Neuronal stem cell (in vitro differentiated cells): ENCODE results near the gene RNF213.

ENCODE experiments used
- DNase-seq: peaks from one replicate; pipeline ENCODE4 v3.0.0-alpha.2; 2013; ENCODE audit warnings: low spot score
- H2AFZ ChIP-seq: one replicate; pipeline ENCODE4 v1.6.1; 2013; ENCODE audit warnings: mild to moderate bottlenecking, low read length, inconsistent platforms
- H2AK5ac ChIP-seq: 2 replicates; pipeline ENCODE4 v1.6.1; 2013; ENCODE audit warnings: low read depth, mild to moderate bottlenecking, inconsistent platforms, low read length, moderate library complexity, mixed read lengths
- H2BK120ac ChIP-seq: 2 replicates; pipeline ENCODE4 v1.6.1; 2013; ENCODE audit warnings: low read depth, mild to moderate bottlenecking, inconsistent platforms, low read length, moderate library complexity, mixed read lengths
- H2BK12ac ChIP-seq: one replicate; pipeline ENCODE4 v1.6.1; 2013; ENCODE audit warnings: low read length, inconsistent platforms
- H2BK15ac ChIP-seq: 2 replicates; pipeline ENCODE4 v1.6.1; 2013; ENCODE audit warnings: mild to moderate bottlenecking, low read length, inconsistent platforms, mixed read lengths
- H2BK5ac ChIP-seq: one replicate; pipeline ENCODE4 v1.6.1; 2013; ENCODE audit warnings: inconsistent platforms, mild to moderate bottlenecking, low read length, moderate library complexity
- H3K14ac ChIP-seq: one replicate; pipeline ENCODE4 v1.6.1; 2013; ENCODE audit warnings: low read length, inconsistent platforms
- H3K18ac ChIP-seq: 2 replicates; pipeline ENCODE4 v1.6.1; 2013; ENCODE audit warnings: low read length, inconsistent platforms
- H3K23ac ChIP-seq: 2 replicates; pipeline ENCODE4 v1.6.1; 2013; ENCODE audit warnings: low read depth, mild to moderate bottlenecking, mixed read lengths, low read length, inconsistent platforms; ENCODE audit not compliant: poor library complexity
- H3K27ac ChIP-seq: replicated peaks from 3 replicates; pipeline ENCODE4 v1.5.1; 2013; ENCODE audit warnings: low read length, inconsistent platforms
- H3K27me3 ChIP-seq, 3 experiments: 2 replicates each; pipeline ENCODE4 v1.6.1; 2013; ENCODE audit warnings: low read length in 3 of 3, mild to moderate bottlenecking in 2 of 3, inconsistent platforms in 1 of 3, low read depth in 1 of 3, mixed read lengths in 1 of 3, moderate library complexity in 1 of 3; ENCODE audit not compliant: control insufficient read depth in 3 of 3, insufficient read depth in 3 of 3
- H3K36me3 ChIP-seq, 2 donors: replicated peaks in 1 of 2; 2 replicates each; pipeline ENCODE4 v1.6.1; 2013; ENCODE audit warnings: low read length in 2 of 2; ENCODE audit not compliant: control insufficient read depth in 2 of 2, insufficient read depth in 2 of 2
- H3K4ac ChIP-seq: 2 replicates; pipeline ENCODE4 v1.6.1; 2013; ENCODE audit warnings: inconsistent platforms, mild to moderate bottlenecking, low read length, moderate library complexity
- H3K4me1 ChIP-seq, 2 donors: 1 replicate in 1 of 2; 2 replicates in 1 of 2; pipeline ENCODE4 v1.6.1; 2013; ENCODE audit warnings: low read length in 2 of 2, low read depth in 1 of 2; ENCODE audit not compliant: control insufficient read depth in 2 of 2, insufficient read depth in 1 of 2
- H3K4me2 ChIP-seq: one replicate; pipeline ENCODE4 v1.6.1; 2013; ENCODE audit warnings: mild to moderate bottlenecking, low read length, inconsistent platforms; ENCODE audit not compliant: insufficient read depth, poor library complexity, severe bottlenecking
- H3K4me3 ChIP-seq, 2 donors: 2 replicates each; pipeline ENCODE4 v1.5.1; 2013; ENCODE audit warnings: low read length in 2 of 2, mild to moderate bottlenecking in 2 of 2, inconsistent platforms in 1 of 2, moderate library complexity in 1 of 2
- H3K79me1 ChIP-seq: one replicate; pipeline ENCODE4 v1.6.1; 2013; ENCODE audit warnings: low read depth, mild to moderate bottlenecking, inconsistent platforms, low read length, moderate library complexity
- H3K9ac ChIP-seq: one replicate; pipeline ENCODE4 v1.6.1; 2013; ENCODE audit warnings: mild to moderate bottlenecking, low read depth, low read length, inconsistent platforms; ENCODE audit not compliant: poor library complexity
- H3K9me3 ChIP-seq, 2 donors: replicated peaks in 1 of 2; 2 replicates each; pipeline versions ENCODE3 to v1.6.1; 2013; ENCODE audit warnings: low read length in 2 of 2, mild to moderate bottlenecking in 2 of 2, inconsistent platforms in 1 of 2, low read depth in 1 of 2, mixed read lengths in 1 of 2, moderate library complexity in 1 of 2; ENCODE audit not compliant: control insufficient read depth in 2 of 2, insufficient read depth in 1 of 2
- H4K8ac ChIP-seq: one replicate; pipeline ENCODE4 v1.6.1; 2013; ENCODE audit warnings: low read depth, mild to moderate bottlenecking, inconsistent platforms, low read length, moderate library complexity
- H4K91ac ChIP-seq: one replicate; pipeline ENCODE4 v1.6.1; 2013; ENCODE audit warnings: low read length, low read depth, mild to moderate bottlenecking, inconsistent platforms; ENCODE audit not compliant: poor library complexity
- WGBS, 2 donors: extraction: QIAGEN DNeasy Blood & Tissue Kit; methylation state at CpG; one replicate each; pipeline ENCODE4 v1.1.7; 2013; ENCODE audit warnings: missing lambda C conversion rate in 2 of 2, mixed read lengths in 1 of 2; ENCODE audit not compliant: insufficient read length in 2 of 2, insufficient replicate concordance in 1 of 2; ENCODE audit errors: extremely low coverage in 2 of 2; 5-methylcytosine and 5-hydroxymethylcytosine counted together

The RNF213 gene

GRCh38 chr17:80347536-80347935, 86.9 kb downstream of the RNF213 start:
- Histone ChIP-seq H3K27ac (no peak overlapping the region), H3K14ac (peak overlapping the region; percentile 14), H2BK120ac (no peak overlapping the region), H3K4me2 (no peak overlapping the region), H3K23ac (no peak overlapping the region), H3K4me3 (no peak overlapping the region), H2BK15ac (no peak overlapping the region), H3K9ac (no peak overlapping the region), H2AK5ac (no peak overlapping the region), H3K27me3 (no peaks in the 10 kb centered on the region), H3K18ac (no peak overlapping the region), H3K79me1 (no peaks in the 10 kb centered on the region), H2BK12ac (no peak overlapping the region), H3K4ac (no peak overlapping the region), H3K36me3 (peaks cover 49 to 97% of the 10 kb centered on the region in 2 donors), H4K8ac (no peak overlapping the region), H3K4me1 (no peaks in the 10 kb centered on the region), H3K9me3 (peaks cover 0 to 3% of the 10 kb centered on the region in 2 donors), H4K91ac (no peak overlapping the region), H2AFZ (no peak overlapping the region), H2BK5ac (no peak overlapping the region)
- DNase-seq = no peak
- no CpG with 5 or more reads among the region's 19 CpGs for WGBS, 2 donors

- Histone ChIP-seq H3K4me1 (no peaks in the 10 kb centered on the region), H3K4ac (no peak overlapping the region), H2BK15ac (no peak overlapping the region), H2BK5ac (no peak overlapping the region), H2BK120ac (no peak overlapping the region), H4K8ac (no peak overlapping the region), H3K9me3 (peaks cover 0 to 3% of the 10 kb centered on the region in 2 donors), H2AFZ (no peak overlapping the region), H3K36me3 (peaks cover 53 to 100% of the 10 kb centered on the region in 2 donors), H3K27ac (no peak overlapping the region), H3K18ac (no peak overlapping the region), H3K23ac (no peak overlapping the region), H4K91ac (no peak overlapping the region), H3K4me3 (no peak overlapping the region), H2BK12ac (no peak overlapping the region), H3K79me1 (no peaks in the 10 kb centered on the region), H3K14ac (peak overlapping the region; percentile 14), H2AK5ac (no peak overlapping the region), H3K27me3 (no peaks in the 10 kb centered on the region), H3K4me2 (no peak overlapping the region), H3K9ac (no peak overlapping the region)
- no CpG with 5 or more reads among the region's 24 CpGs for WGBS, 2 donors
- DNase-seq = no peak
Measured at GRCh38 chr17:80347948-80348351, 87.3 kb downstream of the RNF213 start.

- H3K14ac ChIP-seq = no peak overlapping the region
- no peak overlapping the region for H4K91ac ChIP-seq
- no peaks in the 10 kb centered on the region for H3K79me1 ChIP-seq
- no peak overlapping the region for H2BK15ac ChIP-seq
- H3K4me2 ChIP-seq = no peak overlapping the region
- H3K9me3 ChIP-seq = peaks cover 0 to 3% of the 10 kb centered on the region in 2 donors
- no peak overlapping the region for H3K23ac ChIP-seq
- H3K4me1 ChIP-seq = no peaks in the 10 kb centered on the region
- no peak overlapping the region for H2AFZ ChIP-seq
- peaks cover 55 to 100% of the 10 kb centered on the region in 2 donors for H3K36me3 ChIP-seq
- H2BK5ac ChIP-seq = no peak overlapping the region
- H3K4me3 ChIP-seq = no peak overlapping the region
- H3K27ac ChIP-seq = no peak overlapping the region
- H4K8ac ChIP-seq = no peak overlapping the region
- H2BK12ac ChIP-seq = no peak overlapping the region
- no peak overlapping the region for H3K9ac ChIP-seq
- no peak for DNase-seq
- H3K27me3 ChIP-seq = no peaks in the 10 kb centered on the region
- H2BK120ac ChIP-seq = no peak overlapping the region
- H3K4ac ChIP-seq = no peak overlapping the region
- WGBS, 2 donors = no CpG with 5 or more reads among the region's 18 CpGs
- H3K18ac ChIP-seq = no peak overlapping the region
- H2AK5ac ChIP-seq = no peak overlapping the region
Measured at GRCh38 chr17:80348551-80349150, 88.0 kb downstream of the RNF213 start.

- Histone ChIP-seq H3K4me3 (no peak overlapping the region), H3K4me2 (no peak overlapping the region), H2BK120ac (no peak overlapping the region), H2BK12ac (no peak overlapping the region), H2AFZ (no peak overlapping the region), H2BK15ac (no peak overlapping the region), H3K27ac (no peak overlapping the region), H3K9me3 (peaks cover 0 to 3% of the 10 kb centered on the region in 2 donors), H3K18ac (no peak overlapping the region), H3K36me3 (peaks cover 61 to 100% of the 10 kb centered on the region in 2 donors), H3K27me3 (no peaks in the 10 kb centered on the region), H3K4me1 (no peaks in the 10 kb centered on the region), H3K4ac (no peak overlapping the region), H4K91ac (no peak overlapping the region), H3K23ac (no peak overlapping the region), H4K8ac (no peak overlapping the region), H3K9ac (no peak overlapping the region), H2BK5ac (no peak overlapping the region), H2AK5ac (no peak overlapping the region), H3K79me1 (no peaks in the 10 kb centered on the region), H3K14ac (no peak overlapping the region)
- no CpG with 5 or more reads among the region's 19 CpGs for WGBS, 2 donors
- no peak for DNase-seq
Measured at GRCh38 chr17:80349151-80349651, 88.5 kb downstream of the RNF213 start.
